HG02981 (cell line): ENCODE measurements around the gene ARFGAP1.
"Not testable (repeated sequence)": the region's sequence is repeated elsewhere in the genome, so short reads cannot be mapped to it uniquely, and the experiment has no call there.

ENCODE experiments used
- ATAC-seq: cut with Tn5 transposase; IDR thresholded peaks from one replicate; pipeline ENCODE4 v1.9.1; 2021; ENCODE audit warnings: mild to moderate bottlenecking, moderate library complexity; ENCODE audit not compliant: unreplicated experiment

Gene ARFGAP1

DNA sequence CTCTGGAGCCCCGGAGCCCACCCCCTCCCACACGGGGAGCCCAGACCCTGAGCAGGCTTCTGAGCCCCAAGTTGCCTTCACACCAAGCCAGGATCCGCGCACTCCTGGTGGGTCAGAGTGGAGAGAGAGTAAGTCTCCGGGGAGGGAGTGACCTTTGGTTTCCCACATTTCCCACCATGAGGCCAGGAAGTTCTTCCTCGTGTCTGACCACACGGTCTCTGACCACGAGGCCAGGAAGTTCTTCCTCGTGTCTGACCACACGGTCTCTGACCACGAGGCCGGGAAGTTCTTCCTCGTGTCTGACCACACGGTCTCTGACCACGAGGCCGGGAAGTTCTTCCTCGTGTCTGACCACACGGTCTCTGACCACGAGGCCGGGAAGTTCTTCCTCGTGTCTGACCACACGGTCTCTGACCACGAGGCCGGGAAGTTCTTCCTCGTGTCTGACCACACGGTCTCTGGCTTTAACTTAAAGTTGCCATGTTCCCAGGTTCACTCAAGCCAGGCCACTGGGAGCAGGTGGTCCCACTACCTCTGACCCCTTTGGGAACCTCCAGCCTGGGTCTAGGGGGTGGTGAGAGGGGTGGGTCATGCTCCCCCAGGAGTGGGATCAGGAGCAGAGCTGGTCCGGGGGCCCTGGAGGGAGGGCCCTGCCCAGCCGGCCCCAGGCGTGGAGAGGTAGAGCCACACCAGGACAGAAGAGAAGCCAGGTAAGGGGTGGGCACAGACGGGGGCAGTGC, 33.5 kb downstream of the ARFGAP1 start:
- ATAC-seq, result not testable (repeated sequence)

DNA sequence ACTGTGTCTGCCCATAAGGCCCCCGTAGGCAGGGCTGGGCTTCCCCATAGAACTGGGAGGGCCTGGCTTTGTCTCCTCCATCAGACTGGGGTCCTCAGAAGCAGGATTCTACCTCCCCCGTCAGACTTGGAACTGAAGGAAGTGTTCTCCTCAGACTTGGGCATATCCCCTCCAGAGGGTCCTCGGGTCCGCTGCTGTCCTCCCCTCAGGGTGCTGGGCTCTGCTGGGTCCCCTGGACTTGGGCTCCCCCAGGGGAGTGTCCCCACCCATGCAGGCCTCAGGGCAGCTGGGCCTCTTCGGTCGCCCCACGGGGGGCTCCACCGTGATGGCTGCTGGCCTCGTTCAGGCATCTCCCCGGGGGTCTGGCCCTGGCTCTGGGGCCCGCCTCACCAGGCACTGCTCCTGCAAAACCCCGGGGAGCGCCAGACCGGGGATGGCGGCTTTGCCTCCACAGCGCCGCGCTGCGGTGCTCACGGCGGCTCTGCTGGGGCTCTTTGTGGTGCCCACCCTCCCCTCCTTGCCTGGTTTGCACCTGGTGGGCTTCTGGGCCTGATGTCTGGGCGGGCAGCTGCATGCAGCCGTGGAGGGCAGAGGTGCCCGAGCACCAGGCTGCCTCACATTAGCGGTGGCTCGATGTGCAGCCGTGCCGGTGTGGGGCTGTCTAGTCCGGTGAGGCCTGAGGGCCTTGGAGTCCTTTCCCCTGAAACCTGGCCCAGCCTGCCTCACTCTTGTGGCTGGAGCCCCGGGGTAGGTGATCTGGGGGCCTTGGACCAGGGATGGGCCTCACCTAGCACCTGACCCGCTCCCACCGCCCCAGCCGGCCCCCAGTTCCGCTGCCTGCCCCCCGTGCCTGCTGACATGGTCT, 34.3 kb downstream of the ARFGAP1 start:
- no peak for ATAC-seq

DNA sequence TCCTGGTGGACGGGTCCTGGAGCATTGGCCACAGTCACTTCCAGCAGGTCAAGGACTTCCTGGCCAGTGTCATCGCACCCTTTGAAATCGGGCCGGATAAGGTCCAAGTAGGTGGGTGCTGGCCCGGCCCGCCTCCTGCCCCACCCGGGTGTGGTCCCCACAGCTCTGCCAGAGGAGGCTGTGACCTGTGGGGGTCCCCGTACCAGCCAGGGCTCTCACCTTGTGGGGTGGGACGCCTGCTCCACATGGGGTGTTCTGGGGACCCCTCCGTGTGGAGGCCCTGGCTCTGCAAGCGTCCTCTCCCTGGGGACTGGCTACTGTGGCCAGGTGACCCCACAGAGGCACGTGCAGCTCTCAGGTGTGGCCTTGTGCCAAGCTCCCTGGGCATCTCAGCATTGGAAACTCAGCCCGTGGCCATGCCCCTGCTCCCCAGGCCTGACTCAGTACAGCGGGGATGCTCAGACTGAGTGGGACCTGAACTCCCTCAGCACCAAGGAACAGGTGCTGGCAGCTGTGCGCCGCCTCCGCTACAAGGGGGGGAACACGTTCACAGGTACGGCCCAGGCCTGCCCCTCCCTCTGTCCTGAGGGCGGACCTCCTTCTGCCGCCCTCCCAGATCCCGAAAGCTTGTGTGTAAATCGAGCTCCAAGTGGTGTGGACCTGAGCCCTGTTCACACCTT, 35.1 kb downstream of the ARFGAP1 start:
- ATAC-seq, result no peak

DNA sequence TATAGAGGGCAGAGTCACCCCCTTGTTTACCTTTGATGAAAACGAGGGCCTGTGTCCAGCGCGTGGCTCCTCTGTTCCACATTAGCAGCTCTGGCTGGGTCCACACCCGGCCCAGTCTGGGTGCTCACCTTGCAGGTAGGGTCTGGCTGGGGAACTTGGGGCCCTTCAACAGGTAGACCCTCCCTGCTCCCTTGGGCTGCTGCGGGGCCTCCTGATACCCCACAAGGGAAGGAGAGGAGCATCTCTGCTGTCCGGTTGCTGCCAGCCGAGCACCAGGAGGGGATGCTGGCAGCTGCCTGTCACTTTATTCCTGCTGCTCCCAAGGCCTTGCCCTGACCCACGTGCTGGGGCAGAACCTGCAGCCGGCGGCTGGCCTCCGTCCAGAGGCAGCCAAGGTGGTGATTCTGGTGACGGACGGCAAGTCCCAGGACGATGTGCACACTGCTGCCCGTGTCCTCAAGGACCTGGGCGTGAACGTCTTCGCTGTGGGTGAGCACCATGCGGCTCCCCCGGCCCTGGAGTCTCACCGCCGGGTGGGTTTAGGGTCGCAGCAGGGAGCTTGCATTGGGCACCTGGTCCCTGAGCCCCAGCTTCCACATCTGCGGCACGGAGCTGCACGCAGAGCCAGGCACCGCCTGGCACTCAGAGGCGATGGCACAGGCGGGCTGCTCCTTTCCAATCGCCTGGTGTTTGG, 35.8 kb downstream of the ARFGAP1 start:
- no peak for ATAC-seq

DNA sequence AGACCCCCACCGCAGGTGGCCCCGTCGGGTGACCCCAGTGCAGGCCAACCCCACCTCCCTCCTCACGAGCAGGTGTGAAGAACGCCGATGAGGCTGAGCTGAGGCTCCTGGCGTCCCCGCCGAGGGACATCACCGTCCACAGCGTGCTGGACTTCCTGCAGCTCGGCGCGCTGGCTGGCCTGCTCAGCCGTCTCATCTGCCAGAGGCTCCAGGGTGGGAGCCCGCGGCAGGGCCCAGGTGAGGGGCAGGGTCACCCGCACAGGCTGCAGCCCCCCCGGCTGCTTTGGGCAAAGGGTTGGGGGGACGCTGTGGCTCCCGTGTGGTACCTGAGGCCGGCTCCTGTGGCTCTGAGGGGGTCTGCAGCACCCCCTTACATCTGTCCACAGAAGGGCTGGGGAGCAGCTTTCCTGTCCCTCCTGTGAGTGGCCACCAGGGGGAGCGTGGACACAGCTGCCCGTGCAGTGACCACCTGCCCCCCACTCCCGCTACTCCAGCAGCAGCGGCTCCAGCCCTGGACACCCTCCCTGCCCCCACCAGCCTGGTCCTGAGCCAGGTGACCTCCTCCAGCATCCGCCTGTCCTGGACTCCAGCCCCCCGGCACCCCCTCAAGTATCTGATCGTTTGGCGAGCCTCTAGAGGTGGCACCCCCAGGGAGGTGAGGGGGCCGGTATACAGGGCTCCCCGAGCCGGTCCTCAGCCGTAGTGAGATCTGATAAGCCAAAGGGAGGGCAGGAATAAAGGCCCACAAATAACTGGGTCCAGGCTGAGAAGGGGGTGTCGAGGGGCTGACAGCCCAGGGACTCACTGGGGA, 36.9 kb downstream of the ARFGAP1 start:
- ATAC-seq, result no peak

DNA sequence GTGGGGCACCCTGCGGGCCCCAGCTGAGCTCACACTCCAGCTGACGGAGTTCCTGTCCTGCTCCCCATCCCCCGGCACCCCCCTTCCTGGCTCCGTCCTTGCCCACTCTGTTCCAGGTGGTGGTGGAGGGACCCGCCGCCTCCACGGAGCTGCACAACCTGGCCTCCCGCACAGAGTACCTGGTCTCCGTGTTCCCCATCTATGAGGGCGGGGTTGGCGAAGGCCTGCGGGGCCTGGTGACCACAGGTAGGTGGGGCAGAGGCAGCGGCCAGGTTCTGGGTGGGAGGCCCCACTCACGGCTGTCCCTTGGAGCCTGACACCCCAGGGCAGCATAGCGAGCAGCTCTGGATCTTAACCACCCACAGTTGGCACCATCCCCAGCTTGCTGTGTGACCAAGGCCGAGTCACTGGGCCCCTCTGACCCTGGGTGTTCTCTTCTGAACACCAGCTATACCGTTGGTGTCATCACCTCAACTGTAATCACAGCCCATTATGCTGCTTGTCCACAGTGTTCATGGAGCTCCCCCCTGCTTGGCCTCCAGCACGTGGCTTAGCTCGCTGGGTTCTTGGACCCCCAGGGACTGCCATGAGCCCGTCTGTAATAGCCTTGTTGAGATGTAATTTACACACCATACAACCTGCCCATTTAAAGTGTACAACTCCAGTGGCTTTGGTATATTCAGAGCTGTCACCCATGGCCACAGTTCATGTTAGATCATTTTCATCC, 37.8 kb downstream of the ARFGAP1 start:
- no peak for ATAC-seq

DNA sequence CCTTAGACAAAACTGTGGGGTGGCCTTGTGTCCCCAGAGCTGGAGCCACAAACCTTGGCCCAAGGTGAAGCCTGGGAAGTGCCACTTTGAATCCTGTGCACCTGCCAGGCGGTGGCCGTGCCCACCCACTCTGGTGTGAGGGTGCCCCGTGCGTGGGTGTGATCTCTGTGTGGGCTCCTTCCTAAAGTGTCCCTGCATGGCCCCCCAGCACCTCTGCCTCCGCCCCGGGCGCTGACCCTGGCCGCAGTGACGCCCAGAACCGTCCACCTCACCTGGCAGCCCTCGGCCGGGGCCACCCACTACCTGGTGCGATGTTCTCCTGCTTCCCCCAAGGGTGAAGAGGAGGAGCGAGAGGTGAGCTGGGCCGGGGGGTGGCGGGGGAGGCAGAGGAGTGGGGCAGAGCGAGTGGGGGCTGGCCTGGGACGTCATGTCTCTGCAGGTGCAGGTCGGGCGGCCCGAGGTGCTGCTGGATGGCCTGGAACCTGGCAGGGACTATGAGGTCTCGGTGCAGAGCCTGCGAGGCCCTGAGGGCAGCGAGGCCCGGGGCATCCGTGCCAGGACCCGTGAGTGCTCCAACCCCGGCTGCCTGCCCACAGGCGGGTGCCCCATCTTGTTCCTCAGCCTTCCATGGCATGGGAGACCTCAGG, 38.7 kb downstream of the ARFGAP1 start:
- ATAC-seq, result no peak

DNA sequence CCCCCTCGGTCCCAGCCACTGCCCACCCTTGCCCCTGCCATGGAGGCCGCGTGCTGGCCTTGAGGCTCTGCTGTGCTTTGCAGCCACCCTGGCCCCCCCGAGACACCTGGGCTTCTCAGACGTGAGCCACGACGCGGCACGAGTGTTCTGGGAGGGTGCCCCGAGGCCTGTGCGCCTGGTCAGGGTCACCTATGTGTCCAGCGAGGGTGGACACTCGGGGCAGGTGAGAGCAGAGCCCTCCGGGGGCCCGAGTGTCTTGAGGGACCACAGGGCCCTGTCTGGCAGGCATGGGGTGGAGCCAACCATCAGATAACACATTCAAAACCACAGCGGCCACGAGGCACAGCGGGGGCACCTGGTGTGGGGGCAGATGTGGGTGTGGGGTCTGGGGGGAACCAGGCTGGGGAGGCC, 39.2 kb downstream of the ARFGAP1 start:
- no peak for ATAC-seq

DNA sequence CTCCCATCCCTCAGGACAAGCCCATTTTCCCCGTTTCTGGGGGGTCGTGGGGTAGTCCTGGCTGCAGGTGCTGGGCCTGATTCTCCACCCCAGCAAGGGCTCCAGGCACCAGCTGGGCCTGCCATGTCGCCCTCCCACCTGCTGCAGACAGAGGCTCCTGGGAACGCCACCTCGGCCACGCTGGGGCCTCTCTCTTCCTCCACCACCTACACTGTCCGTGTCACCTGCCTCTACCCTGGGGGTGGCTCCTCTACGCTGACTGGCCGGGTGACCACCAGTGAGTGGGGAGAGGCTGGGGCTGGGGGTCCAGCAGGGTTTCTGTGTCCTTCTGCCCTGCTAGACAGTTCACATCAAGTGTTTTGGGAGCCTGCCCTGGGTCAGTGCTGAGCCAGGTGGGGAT, 39.7 kb downstream of the ARFGAP1 start:
- no peak for ATAC-seq

DNA sequence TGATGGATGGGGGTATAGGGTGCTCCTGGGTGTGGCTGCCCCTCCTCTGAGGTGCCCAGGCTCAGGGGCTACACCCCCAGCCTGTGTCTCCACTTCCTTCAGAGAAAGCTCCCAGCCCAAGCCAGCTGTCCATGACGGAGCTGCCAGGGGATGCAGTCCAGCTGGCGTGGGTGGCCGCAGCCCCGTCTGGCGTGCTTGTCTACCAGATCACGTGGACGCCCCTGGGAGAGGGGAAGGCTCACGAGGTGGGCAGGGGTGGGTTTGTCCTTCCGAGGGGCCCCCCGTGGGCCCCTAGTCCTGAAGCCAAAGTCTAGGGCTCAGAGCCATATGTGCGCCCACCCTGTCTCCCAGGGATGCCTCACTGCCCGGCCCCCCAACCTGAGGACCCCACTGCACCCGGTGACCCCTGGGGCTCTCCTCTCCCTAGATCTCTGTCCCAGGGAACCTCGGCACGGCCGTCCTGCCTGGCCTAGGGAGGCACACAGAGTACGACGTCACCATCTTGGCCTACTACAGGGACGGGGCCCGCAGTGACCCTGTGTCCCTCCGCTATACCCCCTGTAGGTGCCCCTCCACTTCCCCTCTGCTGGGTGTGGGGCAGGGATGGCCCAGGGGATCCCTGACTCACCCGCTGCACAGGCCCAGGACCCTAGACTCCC, 40.2 kb downstream of the ARFGAP1 start:
- no peak for ATAC-seq

DNA sequence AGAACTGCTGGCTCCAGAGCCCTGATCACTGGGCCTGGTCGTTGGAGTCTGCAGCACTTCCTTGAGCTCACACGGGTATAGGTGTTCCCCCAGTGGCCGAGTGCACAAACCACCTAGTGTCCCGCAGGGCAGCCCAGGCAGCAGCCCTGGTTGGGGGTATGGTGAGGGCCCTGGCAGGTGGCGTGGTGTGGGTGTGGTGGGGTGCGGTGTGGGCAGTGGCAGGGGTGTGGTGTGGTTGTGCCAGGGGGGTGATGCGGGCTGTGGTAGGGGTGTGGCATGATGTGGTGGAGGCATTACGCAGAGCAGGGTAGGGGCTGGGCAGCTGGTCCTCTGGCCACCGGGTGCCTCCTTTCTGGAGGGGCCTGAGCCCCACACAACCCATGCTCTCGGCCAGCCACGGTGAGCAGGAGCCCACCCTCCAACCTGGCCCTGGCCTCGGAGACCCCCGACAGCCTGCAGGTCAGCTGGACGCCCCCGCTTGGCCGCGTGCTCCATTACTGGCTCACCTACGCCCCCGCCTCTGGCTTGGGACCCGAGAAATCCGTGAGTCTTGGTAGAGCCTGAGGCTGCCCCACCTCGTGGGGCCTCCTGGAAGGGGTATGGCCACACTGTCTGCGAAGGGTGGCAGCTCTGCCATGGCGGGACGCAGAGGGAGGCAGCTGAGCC, 40.9 kb downstream of the ARFGAP1 start:
- ATAC-seq, result no peak

DNA sequence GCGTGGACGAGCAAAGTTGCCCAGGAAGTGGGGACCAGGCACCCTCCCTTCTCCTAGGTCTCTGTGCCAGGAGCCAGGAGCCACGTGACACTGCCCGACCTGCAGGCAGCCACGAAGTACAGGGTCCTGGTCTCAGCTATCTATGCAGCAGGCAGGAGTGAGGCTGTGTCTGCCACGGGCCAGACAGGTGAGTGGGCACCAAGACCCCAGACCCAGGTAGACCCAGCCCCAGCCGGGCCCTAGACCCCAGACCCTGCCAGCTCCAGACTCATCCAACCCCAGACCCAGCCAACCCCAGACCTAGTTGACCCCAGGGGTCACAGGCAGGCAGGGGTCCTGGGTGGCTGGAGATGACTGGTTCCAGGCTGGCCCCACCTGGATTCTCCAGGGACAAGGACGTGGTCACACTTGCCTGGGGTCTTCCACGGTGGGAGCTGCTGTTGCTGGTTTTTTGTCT, 41.4 kb downstream of the ARFGAP1 start:
- ATAC-seq, result no peak

DNA sequence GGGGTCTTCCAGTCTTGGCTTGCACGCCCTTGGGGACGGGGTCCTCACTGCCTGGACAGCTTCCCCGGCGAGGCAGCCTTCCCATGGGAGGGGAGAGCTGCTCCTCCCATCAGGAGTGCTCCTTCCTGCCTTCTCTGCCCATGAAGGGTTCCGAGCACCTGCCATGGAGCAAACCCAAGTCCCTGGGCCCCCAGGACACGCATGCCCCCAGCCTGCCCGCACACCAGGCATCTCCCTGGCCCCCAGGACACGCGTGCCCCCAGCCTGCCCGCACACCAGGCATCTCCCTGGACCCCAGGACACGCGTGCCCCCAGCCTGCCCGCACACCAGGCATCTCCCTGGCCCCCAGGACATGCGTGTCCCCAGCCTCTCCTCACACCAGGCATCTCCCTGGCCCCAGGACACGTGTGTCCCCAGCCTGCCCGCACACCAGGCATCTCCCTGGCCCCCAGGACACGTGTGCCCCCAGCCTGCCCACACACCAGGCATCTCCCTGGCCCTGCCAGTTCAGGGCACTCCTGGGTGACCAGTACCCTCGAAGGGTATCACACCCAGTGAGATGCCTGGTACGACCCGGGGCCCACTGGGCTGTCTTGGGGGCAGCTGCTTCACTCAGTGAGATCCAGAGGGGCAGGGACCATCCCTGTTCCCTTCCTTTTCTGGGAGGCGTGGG, 42.1 kb downstream of the ARFGAP1 start:
- ATAC-seq, result no peak

DNA sequence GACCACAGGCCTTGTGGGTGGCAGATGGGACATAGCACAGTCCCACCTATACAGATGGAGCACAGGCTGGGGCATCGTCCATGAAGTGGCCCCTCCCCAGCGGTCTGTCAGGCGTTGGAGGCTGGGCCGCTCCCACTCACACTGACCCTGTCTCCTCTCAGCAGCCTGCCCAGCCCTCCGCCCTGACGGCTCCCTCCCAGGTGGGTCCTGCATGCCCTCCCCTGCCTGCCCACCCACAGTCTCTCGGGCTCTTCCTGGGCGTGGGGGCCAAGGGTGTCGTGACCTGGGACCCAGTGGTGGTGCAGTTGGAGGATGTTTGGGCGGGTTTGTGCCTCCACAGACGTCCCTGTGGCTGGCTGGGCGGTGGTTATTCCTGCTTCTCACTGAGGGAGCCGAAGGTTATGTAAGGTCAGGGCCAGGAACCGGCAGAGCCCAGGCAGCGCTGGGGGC, 42.7 kb downstream of the ARFGAP1 start:
- ATAC-seq, result no peak

DNA sequence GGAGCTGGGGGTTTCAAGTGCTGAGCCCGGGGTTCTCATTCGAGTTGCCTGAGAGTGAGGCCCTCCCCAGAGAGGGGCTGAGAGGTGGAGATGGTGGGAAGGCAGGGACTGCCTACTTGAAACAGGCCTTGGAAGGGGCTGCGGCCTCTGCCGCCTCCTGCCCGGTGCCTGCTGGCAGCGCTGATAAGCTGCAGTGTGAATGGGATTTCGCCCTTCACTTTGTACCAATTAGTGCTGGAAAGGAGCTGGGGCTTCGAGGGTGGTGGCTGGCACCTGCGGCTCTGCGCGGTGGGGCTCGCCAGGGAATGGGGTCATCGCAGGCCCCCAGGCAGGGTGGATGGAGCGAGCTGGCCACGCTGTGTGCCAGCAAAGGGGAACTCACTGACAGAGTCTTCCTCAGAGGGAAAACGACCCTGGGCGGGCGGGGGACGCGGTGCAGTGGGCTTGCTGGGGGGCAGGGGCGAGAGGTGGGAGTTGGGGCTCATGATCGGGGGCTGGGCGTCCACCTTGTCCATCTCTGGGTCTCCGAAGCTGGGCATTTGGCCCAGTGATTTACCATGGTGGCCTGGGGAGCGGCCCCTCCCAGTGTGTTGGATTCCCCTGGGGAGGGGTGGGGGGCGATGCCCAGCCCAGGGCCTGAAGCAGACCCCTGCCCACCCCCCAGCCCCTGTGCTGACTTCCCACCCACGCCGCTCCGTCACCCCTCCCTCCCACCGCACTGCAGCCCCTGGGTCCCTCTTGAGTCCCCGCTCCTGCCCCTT, 43.3 kb downstream of the ARFGAP1 start:
- no peak for ATAC-seq

DNA sequence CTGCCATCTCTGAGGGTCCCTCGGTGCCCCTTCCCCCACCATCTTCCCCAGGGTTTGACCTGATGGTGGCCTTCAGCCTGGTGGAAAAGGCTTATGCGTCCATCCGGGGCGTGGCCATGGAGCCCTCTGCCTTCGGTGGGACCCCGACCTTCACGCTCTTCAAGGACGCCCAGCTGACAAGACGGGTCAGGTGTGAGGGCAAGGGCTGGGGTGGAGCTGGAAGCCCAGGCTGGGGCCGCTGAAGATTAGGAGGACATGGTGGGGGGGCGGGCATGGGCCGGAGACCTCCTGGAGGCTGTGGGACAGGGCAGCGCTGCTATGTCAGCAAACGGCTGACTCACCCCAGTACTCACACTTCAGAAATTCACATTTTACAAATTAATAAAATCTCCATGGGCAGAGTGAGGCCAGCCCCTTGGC, 43.9 kb downstream of the ARFGAP1 start:
- no peak for ATAC-seq

DNA sequence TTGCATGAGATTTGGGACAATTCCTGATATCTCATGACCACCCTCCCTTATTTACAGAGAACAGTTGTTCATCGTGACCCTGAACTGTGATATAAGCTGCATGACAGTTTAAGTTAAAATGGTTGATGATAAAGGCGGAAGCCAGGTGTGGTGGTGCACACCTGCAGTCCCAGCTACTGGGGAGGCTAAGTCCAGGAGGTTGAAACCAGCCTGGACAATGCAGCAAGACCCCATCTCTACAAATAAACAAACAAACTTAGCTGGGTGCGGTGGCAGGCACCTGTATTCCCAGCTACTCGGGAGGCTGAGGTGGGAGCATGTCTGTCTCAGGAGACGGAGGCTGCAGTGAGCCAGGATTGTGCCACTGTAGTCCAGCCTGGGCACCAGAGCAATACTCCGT, 44.4 kb downstream of the ARFGAP1 start:
- ATAC-seq, result no peak
